NCI-H226 (cell line): Measurements from ENCODE around the gene LIPH.

Experiments used
- DNase-seq: peaks from one replicate; pipeline ENCODE4 v3.0.0-alpha.2; 2015

LIPH gene

DNA sequence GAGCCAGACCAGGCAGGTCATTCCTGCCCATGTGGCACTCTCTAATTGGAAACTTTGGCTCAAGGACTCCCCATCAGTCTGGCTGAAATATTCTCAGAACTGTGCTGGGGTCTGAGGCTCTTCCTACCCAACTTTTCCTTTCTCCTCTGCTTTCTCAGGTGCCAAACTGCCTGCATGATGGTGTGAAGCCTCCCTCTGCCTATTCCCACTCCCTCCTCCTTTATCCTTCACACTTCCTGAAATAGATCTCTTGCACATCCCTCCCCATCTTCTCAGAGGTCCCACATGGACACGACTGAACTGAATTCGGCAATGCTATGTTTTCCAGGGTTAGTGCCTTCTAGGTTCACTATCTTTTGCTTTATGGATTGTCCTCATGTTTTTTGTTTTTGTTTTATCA, 12.5 kb downstream of the LIPH start:
- no peak for DNase-seq

DNA sequence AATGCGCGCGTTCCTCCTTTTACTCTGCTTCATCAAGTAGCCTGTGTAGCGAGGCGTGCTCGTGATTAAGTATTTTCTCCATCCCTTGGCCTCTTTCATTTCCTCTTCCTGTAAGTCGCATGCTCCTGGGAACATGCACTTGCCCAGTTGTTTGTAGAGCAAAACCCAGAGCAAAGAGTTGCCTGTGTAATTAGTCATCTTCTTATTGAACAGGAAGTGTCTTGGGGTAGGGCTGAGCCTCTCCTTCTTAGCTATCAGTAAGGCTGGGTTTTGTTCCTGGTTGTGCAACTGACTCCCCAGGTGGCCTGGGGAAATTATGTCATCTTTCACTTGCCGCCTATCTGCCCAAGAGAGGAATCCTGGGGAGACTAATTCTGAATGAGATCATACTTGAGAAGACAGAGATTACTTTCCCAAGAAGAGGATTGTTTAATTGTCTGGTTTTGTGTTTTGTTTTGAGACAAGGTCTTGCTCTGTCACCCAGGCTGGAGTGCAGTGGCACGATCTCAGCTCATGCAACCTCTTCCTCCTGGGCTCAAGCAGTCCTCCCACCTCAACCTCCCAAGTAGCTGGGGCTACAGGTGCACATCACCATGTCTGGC, 14.9 kb downstream of the LIPH start:
- peak; percentile 99 for DNase-seq

DNA sequence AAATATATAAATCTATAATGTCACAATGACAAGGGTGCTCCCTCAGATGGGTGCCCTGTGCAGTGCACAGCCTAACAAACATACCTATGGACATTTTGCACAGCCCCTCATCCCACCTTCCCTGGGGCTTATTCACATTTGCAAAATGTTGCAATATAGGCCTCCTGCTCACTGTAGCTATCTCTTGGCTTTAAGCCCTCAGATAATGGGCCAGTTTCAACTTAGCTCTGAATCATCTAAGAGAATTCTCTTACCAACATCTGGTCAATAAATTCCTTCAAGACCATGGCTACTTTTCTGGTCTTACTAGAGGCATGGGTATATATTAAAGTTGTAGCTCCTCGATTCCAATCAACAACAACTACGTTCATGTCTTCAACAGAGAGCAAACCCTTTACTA, 17.9 kb downstream of the LIPH start:
- peak; percentile 83 for DNase-seq

DNA sequence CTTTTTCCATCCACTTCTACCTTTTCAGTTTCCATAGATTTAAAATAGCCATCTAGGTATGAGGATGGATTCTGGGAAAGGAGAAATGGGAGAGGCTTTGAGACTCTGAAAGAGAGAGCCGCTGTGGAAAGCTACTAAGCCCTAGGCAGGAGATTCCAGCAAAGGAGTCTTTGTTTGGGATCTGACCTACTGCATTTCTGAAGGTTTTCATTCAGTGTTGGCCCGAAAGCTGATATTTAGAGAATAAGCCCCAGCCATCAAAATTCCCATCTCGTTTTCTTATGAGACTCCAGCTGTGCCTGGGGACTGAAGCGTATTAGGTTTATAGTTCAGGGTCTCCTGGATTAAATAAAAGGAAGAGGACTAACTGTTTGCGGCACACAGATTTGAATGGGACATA, 19.5 kb downstream of the LIPH start:
- DNase-seq = no peak

DNA sequence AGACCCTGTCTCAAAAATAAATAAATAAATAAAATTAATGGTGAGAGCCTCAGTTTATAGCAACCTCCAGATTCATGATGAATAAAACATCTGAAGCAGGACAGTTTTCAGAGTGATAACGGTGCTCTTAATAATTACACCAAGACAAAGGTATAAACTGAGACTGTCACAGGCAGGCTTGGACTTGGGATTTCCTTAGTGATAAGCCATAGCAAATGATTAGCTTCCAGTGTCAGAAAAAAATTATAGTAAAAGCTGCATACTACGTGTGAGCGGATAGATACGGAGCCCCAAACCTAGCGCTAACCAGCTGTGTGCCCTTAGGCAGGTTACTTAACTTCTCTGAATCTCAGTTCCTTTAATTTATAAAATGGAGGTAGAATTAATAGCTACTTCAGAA, 21.5 kb downstream of the LIPH start:
- DNase-seq = no peak

DNA sequence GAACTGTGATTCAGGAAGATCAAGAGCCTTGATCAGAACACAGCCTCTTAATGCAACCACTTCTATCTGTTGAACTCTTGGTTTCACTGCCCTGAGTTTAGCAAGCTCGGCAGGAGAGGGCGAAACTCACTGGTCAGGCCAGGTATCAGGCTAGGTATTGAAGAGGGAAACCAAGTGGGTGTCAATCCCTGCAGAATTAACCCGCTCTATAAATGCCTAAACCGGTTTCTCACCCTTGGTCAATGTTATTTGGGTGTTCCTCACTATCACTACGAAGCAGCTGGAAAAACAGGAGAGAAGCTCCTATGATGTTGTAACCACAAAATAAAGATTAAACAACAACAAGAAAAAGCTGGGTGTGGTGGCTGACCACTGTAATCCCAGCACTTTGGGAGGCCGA, 23.9 kb downstream of the LIPH start:
- no peak for DNase-seq

DNA sequence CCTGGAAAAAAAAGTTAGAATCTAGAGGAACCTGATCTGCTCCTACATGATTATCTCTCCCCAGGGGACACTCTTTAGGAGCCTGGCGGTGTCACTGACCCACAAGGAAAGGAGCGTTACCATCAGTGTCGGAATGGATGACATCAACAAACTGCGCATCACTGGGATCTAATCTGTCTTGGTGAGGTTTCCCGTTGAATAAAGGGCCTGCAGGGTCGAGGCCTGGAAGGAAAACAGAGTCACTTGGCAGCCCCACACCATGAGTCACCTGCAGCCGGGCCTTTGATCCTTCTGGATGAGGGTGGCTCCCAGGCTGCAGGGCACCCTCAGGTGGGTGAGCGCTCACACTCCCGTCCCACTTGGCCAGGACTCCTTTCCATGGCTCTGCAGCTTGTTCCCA, 25.0 kb downstream of the LIPH start:
- DNase-seq = peak; percentile 28

DNA sequence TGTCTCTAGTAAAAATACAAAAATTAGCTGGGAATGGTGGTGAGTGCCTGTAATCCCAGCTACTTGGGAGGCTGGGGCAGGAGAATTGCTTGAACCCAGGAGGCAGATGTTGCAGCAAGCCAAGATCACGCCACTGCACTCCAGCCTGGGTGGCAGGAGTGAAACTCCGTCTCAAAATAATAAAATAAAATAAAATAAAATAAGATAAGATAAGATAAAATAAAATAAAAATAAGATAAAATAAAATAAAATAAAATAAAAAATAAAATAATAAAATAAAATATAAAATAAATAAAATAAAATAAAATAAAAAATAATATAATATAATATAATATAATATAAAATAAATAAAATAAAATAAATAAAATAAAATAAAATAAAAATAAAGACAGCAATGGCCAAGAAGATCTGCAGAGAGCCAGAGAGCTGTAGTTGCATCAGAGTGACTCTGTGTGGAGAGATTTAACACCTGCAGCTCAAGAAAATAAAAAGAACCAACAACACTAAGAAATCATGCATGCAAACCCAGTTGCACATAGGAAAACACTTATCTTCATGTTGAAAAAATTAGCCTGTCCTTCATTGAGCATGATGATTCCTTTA, 25.9 kb downstream of the LIPH start:
- DNase-seq = no peak

DNA sequence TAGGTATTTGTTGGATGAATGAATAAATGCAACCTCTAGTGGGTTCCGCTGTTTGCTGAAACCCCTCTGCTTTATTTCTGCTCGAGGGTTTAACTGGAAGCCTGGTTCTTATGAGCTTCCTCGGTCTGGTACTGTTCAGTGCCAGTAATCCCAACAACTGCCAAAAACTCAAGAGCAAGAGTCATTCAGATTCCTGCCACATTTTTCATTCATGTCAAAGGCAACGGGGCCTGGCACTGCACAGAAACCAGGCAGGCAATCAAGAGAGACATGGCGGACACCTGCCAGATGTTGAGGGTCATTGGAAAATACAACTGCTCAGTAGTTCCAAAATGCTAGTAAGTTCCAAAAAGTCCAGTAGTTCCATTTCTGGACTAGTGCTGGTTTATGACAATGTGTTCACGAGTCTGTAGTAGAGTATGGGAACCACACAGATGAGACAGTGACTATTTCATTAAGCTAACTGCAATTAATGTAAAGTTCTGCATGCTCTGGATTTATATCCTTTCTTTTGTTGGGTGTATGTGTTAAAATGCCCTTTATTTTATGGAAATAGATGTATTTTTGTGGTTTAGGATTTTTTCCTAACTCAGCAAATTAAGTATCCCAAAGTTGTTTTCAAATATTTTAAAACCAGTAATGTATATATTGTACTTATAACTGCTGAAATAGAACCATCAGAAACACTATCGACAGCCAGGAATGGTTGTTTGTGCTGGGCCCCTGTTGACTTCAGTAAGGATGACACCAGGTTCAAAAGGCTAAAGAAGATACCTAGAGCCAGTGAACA, 30.8 kb downstream of the LIPH start:
- DNase-seq = no peak

DNA sequence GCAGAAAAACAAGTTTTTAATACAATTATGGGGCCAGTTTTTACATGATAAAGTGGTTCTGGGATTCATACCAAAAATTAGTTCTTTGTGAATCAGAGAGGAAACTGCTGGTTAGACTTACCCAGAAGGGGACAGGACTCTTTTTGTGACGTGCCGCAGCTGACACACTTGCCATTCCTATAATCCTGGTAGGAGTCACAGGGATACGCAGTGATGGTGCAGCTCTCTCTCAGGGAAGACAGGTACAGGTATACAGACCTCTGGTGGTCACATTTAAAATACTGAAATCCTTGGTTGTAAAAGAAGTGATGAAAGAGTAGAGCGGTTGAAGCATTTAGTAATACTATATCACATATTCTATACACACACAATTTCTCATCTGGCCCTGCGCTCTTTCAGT, 33.4 kb downstream of the LIPH start:
- no peak for DNase-seq

DNA sequence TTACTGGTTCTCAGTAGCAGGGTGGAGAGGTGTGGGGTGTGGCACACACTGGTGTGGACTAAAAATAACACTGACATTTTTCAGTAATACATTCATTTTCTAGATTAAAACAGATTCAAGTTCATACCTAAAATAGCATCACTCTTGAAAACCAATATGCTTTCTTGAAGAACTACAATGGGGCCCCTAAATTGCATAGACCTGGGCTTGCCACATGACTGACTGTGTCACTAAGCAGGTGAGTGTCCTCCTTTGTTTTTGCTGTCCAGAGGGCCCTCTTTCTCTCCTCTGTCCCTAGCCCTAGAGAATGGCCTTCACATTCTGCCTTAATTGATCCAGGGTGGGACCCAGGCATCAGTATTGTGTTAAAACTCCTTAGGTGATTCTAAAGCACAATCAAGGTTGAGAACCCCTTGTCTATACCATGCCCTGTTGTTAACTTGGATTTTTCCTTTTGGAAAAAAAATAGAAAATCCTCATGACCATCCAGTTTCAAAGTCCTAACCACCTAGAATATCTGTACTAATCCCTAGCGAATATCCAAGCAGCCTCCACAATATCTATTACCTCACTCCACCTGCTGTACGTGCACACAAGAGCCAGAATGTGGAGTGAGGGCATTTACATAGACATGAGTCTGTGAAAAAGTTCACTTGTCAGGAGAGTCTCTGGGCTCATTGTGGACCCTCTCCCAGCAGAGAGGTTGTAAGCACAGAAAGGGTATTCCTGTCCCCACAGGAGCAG, 34.8 kb downstream of the LIPH start:
- no peak for DNase-seq

DNA sequence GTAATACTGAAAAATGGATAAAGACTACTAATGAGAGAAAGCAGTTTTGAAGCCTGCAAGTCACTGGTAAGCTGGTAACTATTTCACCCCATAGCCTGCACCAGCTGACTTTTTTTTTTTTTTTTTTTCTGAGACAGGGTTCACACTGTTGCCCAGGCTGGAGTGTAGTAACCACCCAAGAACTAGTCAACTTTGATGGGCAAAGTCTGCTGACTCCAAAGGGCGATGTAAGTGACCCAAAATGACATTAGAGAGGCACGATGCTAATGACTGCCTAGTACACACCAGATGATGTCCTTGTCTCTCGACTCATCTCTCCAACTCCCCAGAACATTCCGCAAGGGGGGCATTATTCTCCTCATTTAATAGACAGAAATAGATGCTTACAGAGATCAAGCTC, 40.7 kb downstream of the LIPH start:
- DNase-seq = no peak

DNA sequence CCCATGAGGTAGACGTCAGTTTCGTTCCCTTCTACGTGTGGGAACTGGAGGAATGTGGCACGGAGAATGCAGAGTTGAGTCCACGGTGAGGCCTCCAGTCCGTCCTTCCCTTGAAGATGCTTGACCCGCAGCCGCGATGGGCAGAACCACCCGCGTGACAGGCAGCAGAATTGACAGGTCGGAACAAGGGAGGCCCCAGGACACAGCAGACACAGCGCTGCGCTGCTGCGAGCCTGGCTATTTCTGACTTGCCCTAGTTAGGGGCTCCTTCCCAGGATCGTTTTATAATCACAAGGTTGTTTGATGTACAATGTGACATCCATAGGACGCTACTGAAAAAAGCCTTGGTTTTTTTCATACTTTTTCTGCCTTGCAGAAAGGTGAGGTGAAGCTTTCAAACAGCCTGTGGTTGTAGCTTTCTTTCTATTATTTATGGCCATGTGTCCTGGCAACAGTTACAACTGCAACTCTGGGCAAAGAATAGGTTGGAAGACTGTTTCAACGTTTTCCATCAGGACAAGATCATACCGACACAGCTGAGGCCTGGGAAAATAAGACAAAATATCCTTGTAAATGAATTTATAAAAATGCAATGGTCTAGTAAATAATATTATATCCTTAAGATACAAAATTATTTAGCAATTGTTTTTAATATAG, 43.9 kb downstream of the LIPH start:
- no peak for DNase-seq

DNA sequence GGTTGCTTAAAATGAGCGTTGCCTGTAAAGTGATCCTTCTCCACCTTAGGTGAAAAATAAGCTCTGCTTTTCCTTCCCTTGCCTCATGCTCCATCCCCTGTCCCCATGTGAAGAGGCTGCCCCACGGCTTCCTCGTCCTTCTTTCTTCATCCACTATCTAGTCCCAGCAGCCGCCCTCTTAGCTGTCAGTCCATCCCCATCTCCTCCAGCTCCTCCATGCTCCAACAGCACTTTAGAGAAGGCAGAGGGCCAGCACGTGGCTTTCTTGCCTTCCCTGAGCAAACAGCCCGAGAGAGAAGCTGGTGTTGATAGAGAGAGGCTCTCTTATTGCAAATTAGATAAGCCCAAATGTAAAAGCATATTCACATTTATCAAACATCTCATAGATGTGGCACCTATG, 44.5 kb downstream of the LIPH start:
- DNase-seq = no peak

DNA sequence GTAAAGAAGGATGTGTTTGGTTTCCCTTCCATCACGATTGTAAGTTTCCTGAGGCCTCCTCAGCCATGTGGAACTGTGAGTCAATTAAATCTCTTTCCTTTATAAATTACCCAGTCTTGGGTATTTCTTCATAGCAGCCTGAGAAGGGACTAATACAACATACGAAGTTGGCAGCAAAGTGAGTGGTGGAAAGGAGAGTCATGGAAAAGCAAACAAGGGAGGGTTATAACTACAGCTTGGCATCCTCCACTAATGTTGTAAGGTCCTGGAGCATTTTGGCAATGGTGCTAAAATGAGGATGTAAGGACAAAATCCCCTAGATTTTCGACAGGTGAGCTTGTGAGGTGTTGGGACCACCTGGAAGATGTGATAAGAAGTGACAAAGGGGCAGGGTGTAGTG, 47.8 kb downstream of the LIPH start:
- DNase-seq = no peak

DNA sequence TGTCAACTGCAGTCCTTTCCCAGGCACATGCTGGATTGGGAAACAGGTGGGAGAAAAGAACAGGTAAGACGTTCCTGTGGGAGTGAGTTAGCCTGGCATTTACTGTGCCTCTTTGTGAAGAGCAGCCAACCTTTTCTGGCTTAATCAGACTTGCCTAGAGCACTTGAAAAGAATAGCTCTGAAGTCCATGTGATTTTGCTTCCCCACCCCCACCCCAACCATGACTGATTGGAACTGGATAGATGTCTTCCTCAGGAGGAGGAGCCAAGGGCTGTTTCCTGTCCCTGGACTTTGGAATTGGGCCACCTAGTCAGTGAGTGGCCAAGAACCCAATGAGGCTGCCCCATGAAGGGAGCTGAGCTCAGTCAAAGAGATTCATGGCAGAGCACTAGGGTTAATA, 48.9 kb downstream of the LIPH start:
- DNase-seq = no peak

DNA sequence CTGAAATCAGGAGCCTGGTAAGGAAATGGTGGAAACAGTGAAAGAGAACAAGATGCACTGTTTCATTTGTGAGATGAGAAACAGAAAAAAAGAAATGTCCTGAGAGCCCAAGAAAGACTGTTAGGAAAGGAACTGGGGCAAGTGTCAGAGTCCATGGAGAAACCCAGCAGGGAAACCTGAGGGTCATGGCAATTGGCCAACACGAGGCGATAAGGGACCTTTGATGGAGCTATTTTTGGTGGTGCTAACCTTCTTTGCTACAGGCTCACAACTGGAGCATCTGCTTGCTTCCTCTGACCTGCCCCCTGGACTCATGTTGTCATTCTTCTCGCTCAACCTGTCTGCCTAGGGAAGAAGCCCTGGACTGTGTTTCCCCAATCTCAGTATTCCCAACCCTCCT, 49.4 kb downstream of the LIPH start:
- DNase-seq = no peak

DNA sequence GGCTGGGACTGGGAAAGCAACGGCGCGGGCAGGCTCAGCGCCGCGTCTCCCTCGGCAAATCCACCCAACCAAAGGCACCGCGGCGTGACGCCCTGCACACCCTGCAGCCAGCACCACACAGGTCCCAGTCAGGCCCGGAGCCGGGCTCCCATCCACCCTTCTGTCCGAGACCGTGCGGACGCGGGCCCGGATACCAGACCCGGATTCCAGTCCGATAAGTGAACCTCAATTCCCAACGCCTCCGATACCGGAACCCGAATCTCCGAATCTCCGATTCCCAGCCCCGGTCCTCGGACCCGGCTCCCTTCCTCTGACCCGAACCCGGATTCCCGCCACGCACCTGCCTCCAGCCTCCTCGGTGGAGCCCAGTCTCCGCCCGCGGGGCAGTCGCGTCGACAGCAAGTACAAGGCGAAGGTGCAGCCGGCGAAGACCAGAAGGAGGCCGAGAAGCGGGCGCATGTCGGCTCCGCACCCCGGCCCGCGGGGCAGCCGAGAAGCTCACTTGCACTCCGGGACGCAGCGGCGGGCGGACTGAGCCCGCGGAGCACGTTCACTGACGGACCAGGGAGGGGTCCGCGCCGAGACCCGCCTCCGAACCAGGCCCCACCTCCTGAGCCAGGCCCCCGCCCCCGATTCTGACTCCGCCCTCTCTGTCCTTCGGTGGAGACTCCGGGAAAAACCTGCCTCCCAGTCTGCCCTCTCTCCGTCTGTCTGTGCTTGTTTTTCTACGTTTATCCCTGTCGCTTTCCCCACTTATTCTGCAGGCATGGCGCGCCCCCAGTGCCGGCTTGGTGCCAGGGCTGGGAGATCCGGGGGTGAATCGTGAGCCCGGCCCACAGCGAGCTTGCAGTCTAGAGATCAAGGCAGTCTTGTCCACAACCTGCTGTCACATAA, 53.6 kb downstream of the LIPH start, which contains the start of gene TMEM41A:
Gene TMEM41A (minus strand): TSS at position 533 of the 894 bp plus-strand sequence. CDS start 74 bp downstream, at position 459.
- DNase-seq = peak; percentile 87

DNA sequence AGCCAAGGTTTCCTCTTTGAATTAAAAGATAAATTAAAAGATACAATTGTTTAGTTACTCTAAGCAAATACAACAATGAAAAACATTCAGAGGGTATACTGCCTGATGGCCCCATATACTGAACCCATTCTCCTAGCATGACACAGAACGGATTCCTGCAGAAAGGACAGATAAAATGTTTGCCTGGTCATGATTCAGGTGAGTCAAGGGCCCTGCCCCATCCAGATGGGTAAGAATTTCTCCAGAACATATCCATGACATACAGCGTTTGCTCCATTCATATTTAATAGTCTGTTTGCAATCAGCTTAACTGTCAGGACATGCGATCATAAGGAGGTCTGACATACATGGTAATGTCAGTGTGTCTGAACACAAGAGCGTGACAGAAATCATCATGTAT, 62.1 kb downstream of the LIPH start:
- DNase-seq = no peak

DNA sequence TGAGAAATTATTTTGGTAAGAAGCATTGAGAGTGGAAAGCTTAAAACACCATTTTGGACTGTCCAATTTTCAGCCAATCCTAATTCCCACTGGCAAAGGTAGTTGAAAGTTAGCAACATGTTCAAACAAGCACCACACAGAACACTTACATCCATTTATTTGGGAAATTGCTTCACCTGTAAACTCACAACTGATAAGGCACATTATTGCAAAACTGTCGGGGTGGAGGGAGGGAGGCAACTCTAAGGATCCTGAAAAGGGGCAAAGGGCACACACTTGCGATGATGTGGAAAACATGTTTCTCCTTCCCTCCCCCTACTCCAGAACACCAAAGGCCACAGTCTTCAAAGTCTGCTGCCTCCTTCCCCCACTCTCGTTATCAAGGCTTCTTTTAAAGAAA, 62.9 kb downstream of the LIPH start:
- no peak for DNase-seq

DNA sequence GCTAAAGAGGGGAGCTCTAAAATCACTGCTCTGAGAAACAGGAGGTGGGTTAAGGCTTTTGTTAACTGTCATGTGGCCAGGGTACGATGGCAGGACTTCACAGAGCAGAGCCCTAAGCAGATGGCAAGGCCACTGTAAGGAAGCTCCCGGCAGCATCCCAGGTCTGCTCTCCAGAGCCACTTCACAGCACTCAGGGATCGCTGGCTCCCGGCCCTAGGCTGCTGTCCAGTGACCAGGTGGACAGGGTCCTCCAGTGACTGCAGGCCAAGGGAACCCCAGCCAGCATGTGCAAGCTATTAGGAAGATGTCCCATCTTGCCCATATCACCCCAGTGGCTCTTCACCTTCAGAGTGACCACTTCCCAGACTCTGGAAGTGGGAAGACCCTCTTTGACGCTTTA, 63.9 kb downstream of the LIPH start:
- no peak for DNase-seq

DNA sequence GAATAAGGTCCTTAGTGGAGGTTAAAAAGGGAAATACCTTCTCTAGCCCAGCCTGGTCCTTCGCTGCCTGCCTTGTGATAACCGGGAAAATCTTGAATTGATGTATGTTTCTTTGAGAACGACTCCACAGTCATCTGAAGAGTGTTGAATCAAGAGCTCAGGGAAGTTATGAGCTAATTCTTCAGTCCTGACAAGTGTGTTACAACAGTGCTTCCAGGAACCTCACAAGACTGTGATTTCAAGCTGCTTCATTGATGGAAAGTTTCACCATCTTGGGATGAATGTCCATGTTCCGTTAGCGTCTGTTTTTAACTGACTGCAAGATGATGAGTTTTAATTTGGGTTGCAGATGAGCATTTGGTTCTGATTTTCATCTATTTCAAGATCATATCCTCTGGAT, 66.0 kb downstream of the LIPH start:
- no peak for DNase-seq
